22Rv1 (cell line): Measurements from ENCODE around the gene SUN2.
A peak's percentile ranks its signal among the peaks of the same experiment; 100 is the strongest.
"Not testable (repeated sequence)": the region's sequence is repeated elsewhere in the genome, so short reads cannot be mapped to it uniquely, and the experiment has no call there.

Experiments used
- H3K27ac ChIP-seq: fragments of 450-650 bp; 2 replicates; pipeline ENCODE4 v1.5.1; 2017
- ZFX ChIP-seq: fragments of 450-650 bp; IDR thresholded peaks from 2 replicates; pipeline ENCODE4 v1.6.1; 2017; ENCODE audit warnings: antibody characterized with exemption, borderline replicate concordance
- TF ChIP-seq, protein P1 (sequence below): fragments of 450-650 bp; IDR thresholded peaks from 2 replicates; pipeline ENCODE4 v1.5.1; 2017; ENCODE audit warnings: mild to moderate bottlenecking

SUN2 gene, protein sequence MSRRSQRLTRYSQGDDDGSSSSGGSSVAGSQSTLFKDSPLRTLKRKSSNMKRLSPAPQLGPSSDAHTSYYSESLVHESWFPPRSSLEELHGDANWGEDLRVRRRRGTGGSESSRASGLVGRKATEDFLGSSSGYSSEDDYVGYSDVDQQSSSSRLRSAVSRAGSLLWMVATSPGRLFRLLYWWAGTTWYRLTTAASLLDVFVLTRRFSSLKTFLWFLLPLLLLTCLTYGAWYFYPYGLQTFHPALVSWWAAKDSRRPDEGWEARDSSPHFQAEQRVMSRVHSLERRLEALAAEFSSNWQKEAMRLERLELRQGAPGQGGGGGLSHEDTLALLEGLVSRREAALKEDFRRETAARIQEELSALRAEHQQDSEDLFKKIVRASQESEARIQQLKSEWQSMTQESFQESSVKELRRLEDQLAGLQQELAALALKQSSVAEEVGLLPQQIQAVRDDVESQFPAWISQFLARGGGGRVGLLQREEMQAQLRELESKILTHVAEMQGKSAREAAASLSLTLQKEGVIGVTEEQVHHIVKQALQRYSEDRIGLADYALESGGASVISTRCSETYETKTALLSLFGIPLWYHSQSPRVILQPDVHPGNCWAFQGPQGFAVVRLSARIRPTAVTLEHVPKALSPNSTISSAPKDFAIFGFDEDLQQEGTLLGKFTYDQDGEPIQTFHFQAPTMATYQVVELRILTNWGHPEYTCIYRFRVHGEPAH

DNA sequence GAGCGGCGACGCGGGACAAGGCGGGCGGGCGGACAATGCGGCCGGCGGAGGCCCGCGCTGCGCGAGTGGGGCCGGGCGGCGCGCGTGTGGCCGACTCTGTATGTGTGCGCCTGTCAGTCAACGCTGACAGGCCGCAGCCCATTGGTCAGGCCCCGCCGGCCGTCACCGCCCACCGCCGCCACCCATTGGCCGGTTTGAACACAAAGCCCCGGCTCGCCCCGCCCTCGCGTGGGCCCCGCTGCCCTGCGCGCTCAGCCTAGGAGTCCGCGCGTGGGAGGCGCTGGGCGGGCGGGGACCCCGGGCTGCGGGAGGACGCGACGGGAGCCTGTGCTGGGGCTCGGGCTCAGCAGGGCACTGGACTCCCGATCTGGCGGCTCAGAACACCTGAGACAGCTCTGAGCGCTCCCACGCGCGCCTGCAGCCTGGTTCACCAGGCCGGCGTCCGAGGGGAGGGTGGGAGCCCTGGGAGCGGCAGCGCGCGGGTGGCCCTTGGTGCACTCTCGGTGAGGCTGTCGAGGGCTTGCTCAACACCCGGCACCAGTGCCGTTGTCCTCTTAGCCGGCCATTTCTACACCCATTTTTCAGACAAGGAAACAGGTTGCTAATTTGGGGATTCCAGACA is at the start of gene SUN2:
Gene SUN2, minus strand, starts transcription at position 88 of the 622 bp plus-strand sequence. CDS start 3,370 bp downstream, outside the sequence.
- no peak for TF ChIP-seq ZFX
- TF ChIP-seq, protein P1, sequence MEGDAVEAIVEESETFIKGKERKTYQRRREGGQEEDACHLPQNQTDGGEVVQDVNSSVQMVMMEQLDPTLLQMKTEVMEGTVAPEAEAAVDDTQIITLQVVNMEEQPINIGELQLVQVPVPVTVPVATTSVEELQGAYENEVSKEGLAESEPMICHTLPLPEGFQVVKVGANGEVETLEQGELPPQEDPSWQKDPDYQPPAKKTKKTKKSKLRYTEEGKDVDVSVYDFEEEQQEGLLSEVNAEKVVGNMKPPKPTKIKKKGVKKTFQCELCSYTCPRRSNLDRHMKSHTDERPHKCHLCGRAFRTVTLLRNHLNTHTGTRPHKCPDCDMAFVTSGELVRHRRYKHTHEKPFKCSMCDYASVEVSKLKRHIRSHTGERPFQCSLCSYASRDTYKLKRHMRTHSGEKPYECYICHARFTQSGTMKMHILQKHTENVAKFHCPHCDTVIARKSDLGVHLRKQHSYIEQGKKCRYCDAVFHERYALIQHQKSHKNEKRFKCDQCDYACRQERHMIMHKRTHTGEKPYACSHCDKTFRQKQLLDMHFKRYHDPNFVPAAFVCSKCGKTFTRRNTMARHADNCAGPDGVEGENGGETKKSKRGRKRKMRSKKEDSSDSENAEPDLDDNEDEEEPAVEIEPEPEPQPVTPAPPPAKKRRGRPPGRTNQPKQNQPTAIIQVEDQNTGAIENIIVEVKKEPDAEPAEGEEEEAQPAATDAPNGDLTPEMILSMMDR, result no peak
- H3K27ac ChIP-seq, result peak within 1 kb of the TSS; percentile 100

GRCh38 chr22:38805041-38805593 is 49.3 kb upstream of the SUN2 start:
- not testable (repeated sequence) for H3K27ac ChIP-seq

DNA sequence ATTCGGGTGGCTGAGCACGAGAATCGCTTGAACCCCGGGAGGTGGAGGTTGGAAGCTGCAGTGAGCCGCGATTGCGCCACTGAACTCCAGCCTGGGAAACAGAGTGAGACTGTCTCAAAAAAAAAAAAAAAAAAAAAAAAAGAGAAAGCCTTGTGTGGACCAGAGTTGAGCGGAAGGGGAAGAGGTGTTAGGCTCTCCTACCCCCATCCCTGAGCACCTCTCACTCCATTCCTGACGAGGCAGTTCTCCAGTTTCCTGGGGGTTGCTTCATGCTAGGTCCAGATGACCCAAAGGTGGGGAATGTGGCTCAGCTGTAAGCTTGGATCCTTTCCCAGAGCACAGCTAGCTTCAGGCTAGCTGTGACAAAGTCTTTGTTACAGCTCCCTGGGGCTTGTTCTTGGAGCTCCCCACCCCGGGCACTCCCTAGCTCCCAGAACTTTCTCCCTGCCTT is 46.9 kb upstream of the SUN2 start:
- no peak overlapping the region for H3K27ac ChIP-seq
- TF ChIP-seq ZFX, result no peak
- TF ChIP-seq, protein P1, result no peak

GRCh38 chr22:38799265-38800002 is 43.6 kb upstream of the SUN2 start:
- TF ChIP-seq, protein P1, result no peak
- TF ChIP-seq ZFX, result no peak
- no peak overlapping the region for H3K27ac ChIP-seq

- TF ChIP-seq ZFX, result no peak
- TF ChIP-seq, protein P1, result no peak
- H3K27ac ChIP-seq, result no peak overlapping the region
Measured at GRCh38 chr22:38798496-38798895, 42.7 kb upstream of the SUN2 start.

GRCh38 chr22:38796262-38796957 is 40.6 kb upstream of the SUN2 start:
- TF ChIP-seq, protein P1, result no peak
- H3K27ac ChIP-seq, result no peak overlapping the region

DNA sequence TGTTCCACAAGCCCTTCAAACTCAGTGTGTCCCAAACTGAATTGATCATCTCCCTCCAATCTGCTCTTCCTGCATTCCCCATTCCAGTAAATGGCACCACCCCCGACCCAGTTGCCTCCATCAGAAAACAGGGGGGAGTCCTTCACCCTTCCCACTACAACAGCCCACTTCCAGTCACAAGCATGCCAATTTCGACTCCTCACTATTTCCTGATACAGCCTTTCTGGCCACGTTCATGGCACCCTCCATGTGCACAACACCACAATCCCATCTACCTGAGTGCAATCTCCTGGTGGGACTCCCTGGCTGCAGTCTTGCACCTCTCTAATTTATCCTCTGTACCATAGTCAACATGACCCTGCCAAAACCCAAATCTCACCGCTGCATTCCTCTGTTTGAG is 39.8 kb upstream of the SUN2 start:
- no peak overlapping the region for H3K27ac ChIP-seq
- TF ChIP-seq, protein P1, result no peak
- TF ChIP-seq ZFX, result no peak
